HG02610 (cell line): Measurements from ENCODE around the gene RNF144B.
A peak's percentile ranks its signal among the peaks of the same experiment; 100 is the strongest.
"Not testable (repeated sequence)": the region's sequence is repeated elsewhere in the genome, so short reads cannot be mapped to it uniquely, and the experiment has no call there.

Source experiments
- ATAC-seq: cut with Tn5 transposase; IDR thresholded peaks from one replicate; pipeline ENCODE4 v1.9.1; 2021; ENCODE audit warnings: mild to moderate bottlenecking, moderate library complexity; ENCODE audit not compliant: unreplicated experiment

The RNF144B gene

GRCh38 chr6:18387061-18387721, at the start of gene RNF144B:
RNF144B (plus strand) TSS chr6:18387350; CDS start chr6:18399535, 12,185 bp downstream.
- peak; percentile 92 for ATAC-seq

- no peak for ATAC-seq
Observed at GRCh38 chr6:18339599-18339998, 47.6 kb upstream of the RNF144B start.

GRCh38 chr6:18340781-18341551, 46.2 kb upstream of the RNF144B start:
- no peak for ATAC-seq

GRCh38 chr6:18342223-18342622, 44.9 kb upstream of the RNF144B start:
- no peak for ATAC-seq

- no peak for ATAC-seq
Observed at GRCh38 chr6:18343741-18344140, 43.4 kb upstream of the RNF144B start.

GRCh38 chr6:18347021-18347577, 40.1 kb upstream of the RNF144B start:
- no peak for ATAC-seq

GRCh38 chr6:18347866-18348265, 39.3 kb upstream of the RNF144B start:
- ATAC-seq, result no peak

- no peak for ATAC-seq
Observed at GRCh38 chr6:18349386-18349785, 37.8 kb upstream of the RNF144B start.

- ATAC-seq, result no peak
Observed at GRCh38 chr6:18350271-18350670, 36.9 kb upstream of the RNF144B start.

GRCh38 chr6:18350712-18351111, 36.4 kb upstream of the RNF144B start:
- ATAC-seq, result no peak

GRCh38 chr6:18352001-18352400, 35.1 kb upstream of the RNF144B start:
- no peak for ATAC-seq

GRCh38 chr6:18352842-18353241, 34.3 kb upstream of the RNF144B start:
- ATAC-seq, result peak; percentile 77

GRCh38 chr6:18353251-18353650, 33.9 kb upstream of the RNF144B start:
- ATAC-seq, result peak; percentile 56

GRCh38 chr6:18357546-18357945, 29.6 kb upstream of the RNF144B start:
- ATAC-seq, result not testable (repeated sequence)

GRCh38 chr6:18359237-18359885, 27.8 kb upstream of the RNF144B start:
- peak; percentile 92 for ATAC-seq

- ATAC-seq, result no peak
Observed at GRCh38 chr6:18360188-18360587, 27.0 kb upstream of the RNF144B start.

GRCh38 chr6:18362058-18362561, 25.0 kb upstream of the RNF144B start:
- ATAC-seq, result no peak

GRCh38 chr6:18363746-18364145, 23.4 kb upstream of the RNF144B start:
- no peak for ATAC-seq

- ATAC-seq, result not testable (repeated sequence)
Observed at GRCh38 chr6:18364561-18364960, 22.6 kb upstream of the RNF144B start.

- no peak for ATAC-seq
Observed at GRCh38 chr6:18367371-18367770, 19.8 kb upstream of the RNF144B start.
